ENCODE measurements around the gene SERPINI1.

- no peak for TF ChIP-seq ISL1 (CRISPR knock-in tag; IDR thresholded peaks at IDR 0.05)
- no peak for TF ChIP-seq ZNF70 (CRISPR knock-in tag; IDR thresholded peaks at IDR 0.05)
- no peak for TF ChIP-seq ZFP30 (CRISPR knock-in tag; IDR thresholded peaks at IDR 0.05)
- no peak for TF ChIP-seq ZC3H10 (CRISPR knock-in tag; IDR thresholded peaks at IDR 0.05)
- TF ChIP-seq, protein P1, sequence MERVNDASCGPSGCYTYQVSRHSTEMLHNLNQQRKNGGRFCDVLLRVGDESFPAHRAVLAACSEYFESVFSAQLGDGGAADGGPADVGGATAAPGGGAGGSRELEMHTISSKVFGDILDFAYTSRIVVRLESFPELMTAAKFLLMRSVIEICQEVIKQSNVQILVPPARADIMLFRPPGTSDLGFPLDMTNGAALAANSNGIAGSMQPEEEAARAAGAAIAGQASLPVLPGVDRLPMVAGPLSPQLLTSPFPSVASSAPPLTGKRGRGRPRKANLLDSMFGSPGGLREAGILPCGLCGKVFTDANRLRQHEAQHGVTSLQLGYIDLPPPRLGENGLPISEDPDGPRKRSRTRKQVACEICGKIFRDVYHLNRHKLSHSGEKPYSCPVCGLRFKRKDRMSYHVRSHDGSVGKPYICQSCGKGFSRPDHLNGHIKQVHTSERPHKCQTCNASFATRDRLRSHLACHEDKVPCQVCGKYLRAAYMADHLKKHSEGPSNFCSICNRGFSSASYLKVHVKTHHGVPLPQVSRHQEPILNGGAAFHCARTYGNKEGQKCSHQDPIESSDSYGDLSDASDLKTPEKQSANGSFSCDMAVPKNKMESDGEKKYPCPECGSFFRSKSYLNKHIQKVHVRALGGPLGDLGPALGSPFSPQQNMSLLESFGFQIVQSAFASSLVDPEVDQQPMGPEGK (CRISPR knock-in tag; IDR thresholded peaks at IDR 0.05; ENCODE audit: borderline replicate concordance), result no peak
- TF ChIP-seq RARB (CRISPR knock-in tag; IDR thresholded peaks at IDR 0.05), result no peak
- TF ChIP-seq, protein P2, sequence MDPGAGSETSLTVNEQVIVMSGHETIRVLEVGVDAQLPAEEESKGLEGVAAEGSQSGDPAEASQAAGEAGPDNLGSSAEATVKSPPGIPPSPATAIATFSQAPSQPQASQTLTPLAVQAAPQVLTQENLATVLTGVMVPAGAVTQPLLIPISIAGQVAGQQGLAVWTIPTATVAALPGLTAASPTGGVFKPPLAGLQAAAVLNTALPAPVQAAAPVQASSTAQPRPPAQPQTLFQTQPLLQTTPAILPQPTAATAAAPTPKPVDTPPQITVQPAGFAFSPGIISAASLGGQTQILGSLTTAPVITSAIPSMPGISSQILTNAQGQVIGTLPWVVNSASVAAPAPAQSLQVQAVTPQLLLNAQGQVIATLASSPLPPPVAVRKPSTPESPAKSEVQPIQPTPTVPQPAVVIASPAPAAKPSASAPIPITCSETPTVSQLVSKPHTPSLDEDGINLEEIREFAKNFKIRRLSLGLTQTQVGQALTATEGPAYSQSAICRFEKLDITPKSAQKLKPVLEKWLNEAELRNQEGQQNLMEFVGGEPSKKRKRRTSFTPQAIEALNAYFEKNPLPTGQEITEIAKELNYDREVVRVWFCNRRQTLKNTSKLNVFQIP (CRISPR knock-in tag; IDR thresholded peaks at IDR 0.05; ENCODE audit: borderline replicate concordance, low read depth), result no peak
- TF ChIP-seq, protein P3, sequence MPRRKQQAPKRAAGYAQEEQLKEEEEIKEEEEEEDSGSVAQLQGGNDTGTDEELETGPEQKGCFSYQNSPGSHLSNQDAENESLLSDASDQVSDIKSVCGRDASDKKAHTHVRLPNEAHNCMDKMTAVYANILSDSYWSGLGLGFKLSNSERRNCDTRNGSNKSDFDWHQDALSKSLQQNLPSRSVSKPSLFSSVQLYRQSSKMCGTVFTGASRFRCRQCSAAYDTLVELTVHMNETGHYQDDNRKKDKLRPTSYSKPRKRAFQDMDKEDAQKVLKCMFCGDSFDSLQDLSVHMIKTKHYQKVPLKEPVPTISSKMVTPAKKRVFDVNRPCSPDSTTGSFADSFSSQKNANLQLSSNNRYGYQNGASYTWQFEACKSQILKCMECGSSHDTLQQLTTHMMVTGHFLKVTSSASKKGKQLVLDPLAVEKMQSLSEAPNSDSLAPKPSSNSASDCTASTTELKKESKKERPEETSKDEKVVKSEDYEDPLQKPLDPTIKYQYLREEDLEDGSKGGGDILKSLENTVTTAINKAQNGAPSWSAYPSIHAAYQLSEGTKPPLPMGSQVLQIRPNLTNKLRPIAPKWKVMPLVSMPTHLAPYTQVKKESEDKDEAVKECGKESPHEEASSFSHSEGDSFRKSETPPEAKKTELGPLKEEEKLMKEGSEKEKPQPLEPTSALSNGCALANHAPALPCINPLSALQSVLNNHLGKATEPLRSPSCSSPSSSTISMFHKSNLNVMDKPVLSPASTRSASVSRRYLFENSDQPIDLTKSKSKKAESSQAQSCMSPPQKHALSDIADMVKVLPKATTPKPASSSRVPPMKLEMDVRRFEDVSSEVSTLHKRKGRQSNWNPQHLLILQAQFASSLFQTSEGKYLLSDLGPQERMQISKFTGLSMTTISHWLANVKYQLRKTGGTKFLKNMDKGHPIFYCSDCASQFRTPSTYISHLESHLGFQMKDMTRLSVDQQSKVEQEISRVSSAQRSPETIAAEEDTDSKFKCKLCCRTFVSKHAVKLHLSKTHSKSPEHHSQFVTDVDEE (CRISPR knock-in tag; IDR thresholded peaks at IDR 0.05), result no peak
Measured at GRCh38 chr3:167861649-167862048, 126.1 kb downstream of the SERPINI1 start.

All from SK-N-SH treated with all-trans-retinoic acid at 6 μM for 48 hours (cell line).